RKO (cell line): ENCODE measurements around the gene MIER1.
A peak's percentile ranks its signal among the peaks of the same experiment; 100 is the strongest.

Experiments used
- DNase-seq: peaks from one replicate; pipeline ENCODE4 v3.0.0-alpha.2; 2016; ENCODE audit warnings: low spot score

The MIER1 gene

DNA sequence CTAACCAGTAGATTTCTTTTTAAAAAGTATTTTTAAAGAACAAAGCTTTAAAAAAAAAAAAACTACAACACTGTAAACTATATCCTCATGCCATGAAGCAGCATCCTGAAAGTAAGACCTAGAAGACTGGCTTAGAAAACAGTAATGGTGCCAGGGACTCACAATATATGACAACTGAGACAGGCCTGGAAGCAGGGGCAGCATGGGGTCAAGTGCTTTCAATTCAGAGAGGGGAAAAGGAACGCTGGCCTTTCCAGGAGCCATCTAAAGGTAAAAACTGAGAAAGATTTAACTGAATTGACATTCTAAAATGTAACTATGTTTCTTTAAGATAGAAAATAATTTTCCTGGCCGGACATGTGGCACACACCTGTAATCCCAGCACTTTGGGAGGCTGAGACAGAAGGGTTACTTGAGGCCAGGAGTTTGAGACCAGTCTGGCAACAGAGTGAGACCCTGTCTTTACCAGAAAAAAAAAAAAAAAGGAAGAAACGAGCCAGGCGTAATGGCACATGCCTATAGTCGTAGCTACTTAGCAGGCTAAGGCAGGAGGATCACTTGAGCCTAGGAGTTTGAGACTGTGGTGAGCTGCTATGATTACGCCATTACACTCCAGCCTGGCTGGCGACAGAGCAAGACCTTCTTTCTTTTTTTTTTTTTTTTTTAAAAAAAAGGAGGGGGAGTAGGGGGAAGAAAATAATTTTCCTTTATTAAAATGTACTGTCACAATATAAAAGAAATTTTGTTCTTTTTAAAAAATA lies 75.0 kb downstream of the MIER1 start:
- no peak for DNase-seq

GRCh38 chr1:67001682-67002425 lies 77.1 kb downstream of the MIER1 start:
- no peak for DNase-seq

DNA sequence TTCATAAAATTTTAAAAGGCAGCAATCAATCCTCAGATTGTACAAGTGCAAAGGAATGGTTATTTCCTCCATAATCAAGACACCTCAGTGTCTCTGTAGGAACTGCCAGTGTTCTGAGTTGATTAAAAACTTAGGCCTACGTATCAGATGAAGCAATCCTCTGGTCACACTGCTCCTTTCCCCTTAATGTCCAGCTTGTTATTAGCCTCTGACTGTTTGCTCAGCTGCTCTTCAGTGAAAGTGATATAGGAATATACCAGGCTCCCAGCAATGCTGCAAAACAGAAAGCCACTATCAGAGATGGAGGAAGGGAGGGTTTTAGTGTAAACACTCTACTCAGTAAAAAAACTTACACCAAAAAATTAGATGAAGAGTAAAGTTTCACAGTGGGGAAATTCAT lies 79.4 kb downstream of the MIER1 start:
- no peak for DNase-seq

- no peak for DNase-seq
Observed at GRCh38 chr1:67005068-67005467, 80.3 kb downstream of the MIER1 start.

DNA sequence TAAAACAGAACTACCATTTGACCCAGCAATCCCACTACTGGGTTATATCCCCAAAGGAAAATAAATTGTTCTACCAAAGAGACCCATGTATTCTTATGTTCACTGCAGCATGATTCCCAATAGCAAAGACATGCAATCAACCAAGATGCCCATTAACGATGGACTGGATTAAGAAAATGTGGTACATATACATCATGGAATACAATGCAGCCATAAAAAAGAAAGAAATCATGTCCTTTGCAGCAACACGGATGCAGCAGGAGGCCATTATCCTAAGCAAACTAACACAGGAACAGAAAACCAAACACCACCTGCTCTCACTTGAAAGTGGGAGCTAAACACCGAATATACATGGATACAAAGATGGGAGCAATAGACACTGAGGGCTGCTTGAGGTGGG lies 85.0 kb downstream of the MIER1 start:
- no peak for DNase-seq

- DNase-seq = peak; percentile 52
Observed at GRCh38 chr1:67013573-67013972, 88.8 kb downstream of the MIER1 start.

GRCh38 chr1:67018574-67018973 lies 93.8 kb downstream of the MIER1 start:
- DNase-seq = no peak

- no peak for DNase-seq
Observed at GRCh38 chr1:67019121-67019520, 94.3 kb downstream of the MIER1 start.

DNA sequence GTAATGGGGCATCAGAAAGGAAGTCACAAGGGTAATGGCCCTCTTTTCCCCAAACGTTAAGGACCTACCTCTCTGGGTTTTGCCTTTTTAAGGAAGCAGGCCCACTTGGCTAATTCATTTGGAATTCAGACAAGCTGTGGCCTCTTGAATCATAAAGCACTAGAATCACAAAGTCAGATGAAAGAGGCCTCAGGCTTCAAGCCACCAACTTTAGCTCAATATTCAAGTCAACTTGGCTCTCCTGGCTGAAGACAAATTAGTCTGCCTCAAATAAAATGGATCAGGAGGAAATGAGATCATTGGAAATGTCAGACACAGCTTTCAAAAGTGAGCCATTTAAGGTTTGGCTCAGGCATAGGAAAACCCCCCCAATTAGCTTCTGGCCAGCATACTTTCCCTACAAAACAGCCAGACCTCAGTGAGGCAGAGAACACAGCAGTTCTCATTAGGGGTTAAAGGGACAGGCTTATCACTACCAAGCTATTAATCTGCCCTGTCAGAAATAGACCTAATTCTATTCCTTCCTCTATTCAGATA lies 94.9 kb downstream of the MIER1 start:
- no peak for DNase-seq

DNA sequence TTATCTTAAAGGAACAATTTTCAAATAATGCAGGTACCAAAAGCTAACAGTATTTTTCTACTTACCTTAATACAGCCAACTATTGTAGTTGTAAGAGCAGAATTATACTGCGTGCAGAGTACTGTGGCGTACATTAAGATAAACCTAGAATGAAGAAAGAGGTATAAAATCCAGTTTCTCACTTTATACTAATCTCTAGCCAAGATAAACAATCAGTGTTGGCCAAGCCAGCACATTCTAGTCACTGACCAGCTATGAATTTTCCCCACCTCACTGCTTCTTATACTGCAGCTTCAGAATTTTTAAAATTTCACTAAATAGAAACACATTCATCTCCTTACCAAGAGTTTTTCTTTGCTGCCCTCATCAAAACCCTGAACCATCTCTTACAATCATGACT lies 95.5 kb downstream of the MIER1 start:
- no peak for DNase-seq

GRCh38 chr1:67020765-67021164 lies 96.0 kb downstream of the MIER1 start:
- no peak for DNase-seq

GRCh38 chr1:67029472-67029871 lies 104.7 kb downstream of the MIER1 start:
- no peak for DNase-seq

- DNase-seq = no peak
Observed at GRCh38 chr1:67031121-67031858, 106.5 kb downstream of the MIER1 start.

DNA sequence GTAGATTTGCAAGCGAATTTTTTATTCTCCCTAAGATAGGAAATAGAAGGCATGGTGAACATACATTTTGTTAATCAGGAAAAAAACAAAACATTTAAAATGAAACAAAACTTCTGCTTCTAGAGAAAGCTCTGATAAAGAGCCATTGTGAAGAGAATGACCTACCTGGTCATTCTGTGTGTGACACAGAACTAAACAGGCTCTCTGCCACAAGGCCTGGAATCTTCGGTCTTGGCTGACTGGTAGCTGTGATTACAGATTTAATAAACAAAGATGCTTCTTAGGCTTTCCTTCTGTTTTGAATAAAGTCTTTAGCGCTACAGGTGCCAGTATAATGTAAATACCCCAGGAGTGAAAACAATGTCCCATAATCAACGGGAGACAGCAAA lies 107.1 kb downstream of the MIER1 start:
- DNase-seq = no peak
